ENCODE data around the gene CCL1. TPM values are rescaled to one million over a fixed set of nuclear protein-coding genes. Genes with fewer than 3 reads are reported as not detected.
A peak's percentile ranks its signal among the peaks of the same experiment; 100 is the strongest.

CCL1 gene
- total and polyA plus RNA-seq, 4 donors: not detected

DNA sequence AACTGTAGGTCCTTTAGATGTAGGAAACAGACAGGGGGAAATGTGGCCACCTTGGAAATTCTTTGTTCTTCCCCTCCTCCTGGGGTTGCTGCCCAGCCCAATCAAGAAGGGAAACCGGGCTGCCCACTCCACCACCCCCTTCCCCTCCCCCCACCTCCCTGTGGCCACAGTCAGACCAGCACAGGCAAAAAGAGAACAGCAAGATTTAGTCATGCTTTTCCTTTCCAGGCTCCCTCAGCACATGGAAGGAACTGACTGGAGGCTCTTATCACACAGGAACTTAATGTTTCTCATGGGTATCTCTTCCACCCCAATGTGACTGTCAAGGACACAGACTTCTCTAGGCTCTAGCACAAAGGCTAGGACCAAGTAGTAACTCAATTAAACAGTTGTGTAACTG lies 3.0 kb upstream of the CCL1 start:
- TF ChIP-seq FOXA1 (IDR thresholded peaks at IDR 0.05) (no peak), JUND (IDR thresholded peaks at IDR 0.05) (no peak), HNF4G (IDR thresholded peaks at IDR 0.05) (no peak), HNF4A (conservative IDR thresholded peaks at IDR 0.05) (no peak), GABPA (IDR thresholded peaks at IDR 0.05 in 1 of 2, conservative IDR thresholded peaks at IDR 0.05 in 1 of 2) (no peak)
- TF ChIP-seq, protein P1, sequence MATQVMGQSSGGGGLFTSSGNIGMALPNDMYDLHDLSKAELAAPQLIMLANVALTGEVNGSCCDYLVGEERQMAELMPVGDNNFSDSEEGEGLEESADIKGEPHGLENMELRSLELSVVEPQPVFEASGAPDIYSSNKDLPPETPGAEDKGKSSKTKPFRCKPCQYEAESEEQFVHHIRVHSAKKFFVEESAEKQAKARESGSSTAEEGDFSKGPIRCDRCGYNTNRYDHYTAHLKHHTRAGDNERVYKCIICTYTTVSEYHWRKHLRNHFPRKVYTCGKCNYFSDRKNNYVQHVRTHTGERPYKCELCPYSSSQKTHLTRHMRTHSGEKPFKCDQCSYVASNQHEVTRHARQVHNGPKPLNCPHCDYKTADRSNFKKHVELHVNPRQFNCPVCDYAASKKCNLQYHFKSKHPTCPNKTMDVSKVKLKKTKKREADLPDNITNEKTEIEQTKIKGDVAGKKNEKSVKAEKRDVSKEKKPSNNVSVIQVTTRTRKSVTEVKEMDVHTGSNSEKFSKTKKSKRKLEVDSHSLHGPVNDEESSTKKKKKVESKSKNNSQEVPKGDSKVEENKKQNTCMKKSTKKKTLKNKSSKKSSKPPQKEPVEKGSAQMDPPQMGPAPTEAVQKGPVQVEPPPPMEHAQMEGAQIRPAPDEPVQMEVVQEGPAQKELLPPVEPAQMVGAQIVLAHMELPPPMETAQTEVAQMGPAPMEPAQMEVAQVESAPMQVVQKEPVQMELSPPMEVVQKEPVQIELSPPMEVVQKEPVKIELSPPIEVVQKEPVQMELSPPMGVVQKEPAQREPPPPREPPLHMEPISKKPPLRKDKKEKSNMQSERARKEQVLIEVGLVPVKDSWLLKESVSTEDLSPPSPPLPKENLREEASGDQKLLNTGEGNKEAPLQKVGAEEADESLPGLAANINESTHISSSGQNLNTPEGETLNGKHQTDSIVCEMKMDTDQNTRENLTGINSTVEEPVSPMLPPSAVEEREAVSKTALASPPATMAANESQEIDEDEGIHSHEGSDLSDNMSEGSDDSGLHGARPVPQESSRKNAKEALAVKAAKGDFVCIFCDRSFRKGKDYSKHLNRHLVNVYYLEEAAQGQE (IDR thresholded peaks at IDR 0.05): no peak
- H3K9me3 ChIP-seq (ENCODE audit: control insufficient read depth in 4 of 4, low read length in 3 of 4): no peaks in the 10 kb centered on the region
- H3K4me3 ChIP-seq (ENCODE audit: low read depth in 1 of 3, low read length in 3 of 3): no peak overlapping the region
- H3K4me1 ChIP-seq (ENCODE audit: control insufficient read depth in 4 of 4, insufficient read depth in 4 of 4, low read length in 3 of 4): peaks cover 7 to 20% (median 18%) of the 10 kb centered on the region in 4 donors
- no peak overlapping the region for H3K27ac ChIP-seq (ENCODE audit: low read depth in 1 of 2, low read length in 2 of 2)
- no peak overlapping the region for H3K9ac ChIP-seq (ENCODE audit: low read depth in 1 of 2, low read length in 2 of 2)
- 32% methylated on average over 1 of the region's 1 CpG for WGBS
- no peak for DNase-seq (ENCODE audit: low spot score)
- peaks cover 0 to 2% (median 0%) of the 10 kb centered on the region in 4 donors for H3K27me3 ChIP-seq (ENCODE audit: control insufficient read depth in 4 of 4, insufficient read depth in 4 of 4, low read length in 3 of 4)
- no peaks in the 10 kb centered on the region for H3K36me3 ChIP-seq (ENCODE audit: control insufficient read depth in 4 of 4, insufficient read depth in 3 of 4, low read depth in 1 of 4, low read length in 3 of 4)

DNA sequence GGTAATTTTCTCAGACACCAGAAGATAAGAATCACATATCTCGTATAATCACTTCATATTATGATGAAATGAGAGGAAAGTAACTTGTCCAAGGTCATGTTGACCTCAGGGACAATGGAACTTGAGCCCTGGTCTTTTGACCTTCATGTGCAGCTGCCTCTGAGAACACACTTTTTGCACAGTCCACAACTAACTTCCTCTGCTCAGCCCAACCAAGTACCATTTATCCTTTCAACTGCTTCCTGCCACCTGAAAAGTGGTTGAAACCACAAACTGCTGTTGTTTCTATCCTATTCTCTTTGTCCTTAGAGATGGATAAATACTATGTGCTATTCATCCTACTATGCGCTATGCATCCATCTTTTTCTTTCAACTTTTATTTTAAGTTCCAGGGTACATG lies 2.3 kb upstream of the CCL1 start:
- peaks cover 0 to 2% (median 0%) of the 10 kb centered on the region in 4 donors for H3K27me3 ChIP-seq (ENCODE audit: control insufficient read depth in 4 of 4, insufficient read depth in 4 of 4, low read length in 3 of 4)
- no peaks in the 10 kb centered on the region for H3K9me3 ChIP-seq (ENCODE audit: control insufficient read depth in 4 of 4, low read length in 3 of 4)
- H3K27ac ChIP-seq (ENCODE audit: low read depth in 1 of 2, low read length in 2 of 2): no peak overlapping the region
- DNase-seq (ENCODE audit: low spot score): no peak
- no peak overlapping the region for H3K9ac ChIP-seq (ENCODE audit: low read depth in 1 of 2, low read length in 2 of 2)
- no peak for TF ChIP-seq NR2F2 (IDR thresholded peaks at IDR 0.05)
- peak; percentile 12 to 18 for TF ChIP-seq HNF4A (conservative IDR thresholded peaks at IDR 0.05)
- TF ChIP-seq EGR1 (IDR thresholded peaks at IDR 0.05; ENCODE audit: low read depth in 2 of 2): no peak
- H3K4me1 ChIP-seq (ENCODE audit: control insufficient read depth in 4 of 4, insufficient read depth in 4 of 4, low read length in 3 of 4): peaks cover 7 to 20% (median 18%) of the 10 kb centered on the region in 4 donors
- H3K36me3 ChIP-seq (ENCODE audit: control insufficient read depth in 4 of 4, insufficient read depth in 3 of 4, low read depth in 1 of 4, low read length in 3 of 4): no peaks in the 10 kb centered on the region
- WGBS: 57% methylated on average over 2 of the region's 2 CpGs
- H3K4me3 ChIP-seq (ENCODE audit: low read depth in 1 of 3, low read length in 3 of 3): no peak overlapping the region

DNA sequence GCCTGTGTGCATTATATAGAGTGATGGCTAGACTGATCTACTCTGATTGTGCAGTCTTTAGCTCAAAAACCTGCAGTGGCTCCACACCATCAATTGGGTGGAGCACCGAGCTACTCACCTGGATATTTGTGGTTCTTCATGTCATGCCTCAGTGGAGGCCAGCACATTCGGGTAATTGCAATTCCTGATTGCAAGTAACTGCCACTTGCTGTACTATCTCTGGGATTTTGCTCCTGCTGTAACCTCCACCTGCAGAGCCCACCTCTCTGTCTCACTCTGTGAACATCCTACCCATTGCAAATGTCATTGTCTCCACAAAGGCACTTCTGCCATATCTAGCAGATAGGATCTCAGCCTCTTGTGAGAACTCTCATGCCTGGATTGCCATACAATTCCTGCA lies 1.7 kb upstream of the CCL1 start:
- Histone ChIP-seq H3K4me3 (ENCODE audit: low read depth in 1 of 3, low read length in 3 of 3) (no peak overlapping the region), H3K36me3 (ENCODE audit: control insufficient read depth in 4 of 4, insufficient read depth in 3 of 4, low read depth in 1 of 4, low read length in 3 of 4) (no peaks in the 10 kb centered on the region), H3K27ac (ENCODE audit: low read depth in 1 of 2, low read length in 2 of 2) (no peak overlapping the region), H3K4me1 (ENCODE audit: control insufficient read depth in 4 of 4, insufficient read depth in 4 of 4, low read length in 3 of 4) (peaks cover 7 to 20% (median 18%) of the 10 kb centered on the region in 4 donors), H3K9me3 (ENCODE audit: control insufficient read depth in 4 of 4, low read length in 3 of 4) (no peaks in the 10 kb centered on the region), H3K9ac (ENCODE audit: low read depth in 1 of 2, low read length in 2 of 2) (no peak overlapping the region), H3K27me3 (ENCODE audit: control insufficient read depth in 4 of 4, insufficient read depth in 4 of 4, low read length in 3 of 4) (peaks cover 0 to 2% (median 0%) of the 10 kb centered on the region in 4 donors)
- no peak for DNase-seq (ENCODE audit: low spot score)
- WGBS: 85% methylated on average over 2 of the region's 2 CpGs
- TF ChIP-seq YY1 (IDR thresholded peaks at IDR 0.05) (no peak), SP1 (IDR thresholded peaks at IDR 0.05) (no peak), FOXA2 (IDR thresholded peaks at IDR 0.05) (no peak), FOXA1 (IDR thresholded peaks at IDR 0.05) (no peak), TAF1 (conservative IDR thresholded peaks at IDR 0.05) (no peak), HNF4G (IDR thresholded peaks at IDR 0.05) (no peak), EGR1 (IDR thresholded peaks at IDR 0.05; ENCODE audit: low read depth in 2 of 2) (no peak), HNF4A (conservative IDR thresholded peaks at IDR 0.05) (no peak), GABPA (IDR thresholded peaks at IDR 0.05 in 1 of 2, conservative IDR thresholded peaks at IDR 0.05 in 1 of 2) (no peak), NR2F2 (IDR thresholded peaks at IDR 0.05) (no peak), JUND (IDR thresholded peaks at IDR 0.05) (no peak), RAD21 (IDR thresholded peaks at IDR 0.05) (no peak), RXRA (IDR thresholded peaks at IDR 0.05) (no peak)
- TF ChIP-seq, protein P2, sequence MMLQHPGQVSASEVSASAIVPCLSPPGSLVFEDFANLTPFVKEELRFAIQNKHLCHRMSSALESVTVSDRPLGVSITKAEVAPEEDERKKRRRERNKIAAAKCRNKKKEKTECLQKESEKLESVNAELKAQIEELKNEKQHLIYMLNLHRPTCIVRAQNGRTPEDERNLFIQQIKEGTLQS (IDR thresholded peaks at IDR 0.05): no peak
- TF ChIP-seq, protein P3, sequence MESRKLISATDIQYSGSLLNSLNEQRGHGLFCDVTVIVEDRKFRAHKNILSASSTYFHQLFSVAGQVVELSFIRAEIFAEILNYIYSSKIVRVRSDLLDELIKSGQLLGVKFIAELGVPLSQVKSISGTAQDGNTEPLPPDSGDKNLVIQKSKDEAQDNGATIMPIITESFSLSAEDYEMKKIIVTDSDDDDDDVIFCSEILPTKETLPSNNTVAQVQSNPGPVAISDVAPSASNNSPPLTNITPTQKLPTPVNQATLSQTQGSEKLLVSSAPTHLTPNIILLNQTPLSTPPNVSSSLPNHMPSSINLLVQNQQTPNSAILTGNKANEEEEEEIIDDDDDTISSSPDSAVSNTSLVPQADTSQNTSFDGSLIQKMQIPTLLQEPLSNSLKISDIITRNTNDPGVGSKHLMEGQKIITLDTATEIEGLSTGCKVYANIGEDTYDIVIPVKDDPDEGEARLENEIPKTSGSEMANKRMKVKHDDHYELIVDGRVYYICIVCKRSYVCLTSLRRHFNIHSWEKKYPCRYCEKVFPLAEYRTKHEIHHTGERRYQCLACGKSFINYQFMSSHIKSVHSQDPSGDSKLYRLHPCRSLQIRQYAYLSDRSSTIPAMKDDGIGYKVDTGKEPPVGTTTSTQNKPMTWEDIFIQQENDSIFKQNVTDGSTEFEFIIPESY (IDR thresholded peaks at IDR 0.05): no peak
- TF ChIP-seq, protein P4, sequence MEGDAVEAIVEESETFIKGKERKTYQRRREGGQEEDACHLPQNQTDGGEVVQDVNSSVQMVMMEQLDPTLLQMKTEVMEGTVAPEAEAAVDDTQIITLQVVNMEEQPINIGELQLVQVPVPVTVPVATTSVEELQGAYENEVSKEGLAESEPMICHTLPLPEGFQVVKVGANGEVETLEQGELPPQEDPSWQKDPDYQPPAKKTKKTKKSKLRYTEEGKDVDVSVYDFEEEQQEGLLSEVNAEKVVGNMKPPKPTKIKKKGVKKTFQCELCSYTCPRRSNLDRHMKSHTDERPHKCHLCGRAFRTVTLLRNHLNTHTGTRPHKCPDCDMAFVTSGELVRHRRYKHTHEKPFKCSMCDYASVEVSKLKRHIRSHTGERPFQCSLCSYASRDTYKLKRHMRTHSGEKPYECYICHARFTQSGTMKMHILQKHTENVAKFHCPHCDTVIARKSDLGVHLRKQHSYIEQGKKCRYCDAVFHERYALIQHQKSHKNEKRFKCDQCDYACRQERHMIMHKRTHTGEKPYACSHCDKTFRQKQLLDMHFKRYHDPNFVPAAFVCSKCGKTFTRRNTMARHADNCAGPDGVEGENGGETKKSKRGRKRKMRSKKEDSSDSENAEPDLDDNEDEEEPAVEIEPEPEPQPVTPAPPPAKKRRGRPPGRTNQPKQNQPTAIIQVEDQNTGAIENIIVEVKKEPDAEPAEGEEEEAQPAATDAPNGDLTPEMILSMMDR (IDR thresholded peaks at IDR 0.05; ENCODE audit: low read depth, low read length, missing input control): no peak
- TF ChIP-seq, protein P5, sequence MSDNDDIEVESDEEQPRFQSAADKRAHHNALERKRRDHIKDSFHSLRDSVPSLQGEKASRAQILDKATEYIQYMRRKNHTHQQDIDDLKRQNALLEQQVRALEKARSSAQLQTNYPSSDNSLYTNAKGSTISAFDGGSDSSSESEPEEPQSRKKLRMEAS (IDR thresholded peaks at IDR 0.05): no peak
